ENCODE measurements around the gene ILDR1. TPM values are rescaled to one million over a fixed set of nuclear protein-coding genes. Genes with fewer than 3 reads are reported as not detected.

ILDR1 gene
- total and polyA plus RNA-seq, 2 of the 8 experiments (the other 6 are each of a cell fraction or from before 2014, with no cell fraction given), result 1.8 TPM

DNA sequence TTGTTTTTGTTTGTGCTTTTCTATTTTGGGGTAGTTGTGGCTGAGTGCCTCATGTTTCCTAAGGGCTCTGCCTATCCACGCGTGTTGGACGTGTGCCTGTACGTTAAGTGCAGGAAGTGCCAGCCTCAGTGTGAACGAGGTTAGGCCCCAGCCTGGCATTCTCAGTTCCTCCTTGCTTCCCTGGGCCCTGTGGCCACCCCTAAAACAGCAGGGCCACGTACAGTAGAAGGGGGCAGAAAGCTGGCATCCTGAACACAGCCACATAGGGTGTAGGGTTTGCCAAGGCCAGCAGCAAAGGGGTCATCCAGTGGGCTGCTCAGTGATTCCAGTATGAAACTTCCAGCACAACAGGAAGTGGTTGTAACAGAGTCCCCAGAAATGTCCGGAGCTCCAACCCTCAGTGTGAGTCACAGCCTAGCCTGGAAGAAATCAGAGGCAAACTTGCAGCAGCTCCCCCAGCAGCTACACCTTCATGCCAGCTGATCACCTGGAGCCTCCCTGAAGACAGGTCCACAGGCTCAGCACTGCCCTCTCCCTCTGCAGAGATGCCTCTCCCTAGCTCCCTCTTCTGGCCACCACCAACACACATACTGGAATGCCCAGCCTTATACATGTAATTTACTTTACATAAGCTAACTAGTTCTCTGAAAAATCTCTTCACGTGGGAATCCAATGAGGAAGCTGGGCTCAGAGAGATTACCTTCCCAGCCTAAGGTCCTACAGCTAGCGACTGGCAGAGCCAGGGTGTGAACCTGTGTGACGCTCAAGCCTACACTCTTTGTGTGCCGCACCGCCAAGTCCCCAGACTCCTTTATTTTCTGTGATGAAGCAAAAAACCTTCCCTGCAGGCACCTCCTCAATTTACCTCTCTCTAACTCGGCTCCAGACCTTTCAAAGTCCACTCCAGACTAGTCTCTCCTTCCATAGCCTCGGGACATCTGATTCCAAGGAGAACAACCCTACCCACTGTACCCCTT, 26.6 kb downstream of the ILDR1 start (continued):
- no peak for TF ChIP-seq PHF8 (conservative IDR thresholded peaks at IDR 0.05; ENCODE audit: low read depth, low read length)
- TF ChIP-seq TAF1 (IDR thresholded peaks at IDR 0.05; ENCODE audit: low read depth, low read length), result no peak
- TF ChIP-seq FOSL1 (IDR thresholded peaks at IDR 0.05; ENCODE audit: insufficient read depth, low read depth, low read length), result no peak
- no peak for TF ChIP-seq ASH2L (IDR thresholded peaks at IDR 0.05; ENCODE audit: low read length)
- TF ChIP-seq SIN3A (conservative IDR thresholded peaks at IDR 0.05 in 1 of 2, IDR thresholded peaks at IDR 0.05 in 1 of 2; ENCODE audit: low read depth in 1 of 2, low read length in 2 of 2), result peak in 1 of 2 experiments; percentile 54; a peak in 1 of 4 replicates
- TF ChIP-seq RFX5 (IDR thresholded peaks at IDR 0.05; ENCODE audit: borderline replicate concordance, low read depth, low read length), result no peak
- TF ChIP-seq SUZ12 (IDR thresholded peaks at IDR 0.05; ENCODE audit: low read length), result no peak
- no peak for TF ChIP-seq EGR1 (IDR thresholded peaks at IDR 0.05; ENCODE audit: borderline replicate concordance, low read depth, low read length)
- no peak for TF ChIP-seq NRF1 (IDR thresholded peaks at IDR 0.05; ENCODE audit: low read depth, low read length)
- peak; percentile 74 for TF ChIP-seq TEAD4 (IDR thresholded peaks at IDR 0.05; ENCODE audit: low read depth, low read length)
- TF ChIP-seq RBBP5 (IDR thresholded peaks at IDR 0.05; ENCODE audit: borderline replicate concordance, low read depth, low read length), result no peak
- TF ChIP-seq POLR2A (IDR thresholded peaks at IDR 0.05; ENCODE audit: control extremely low read depth in 1 of 2, low read depth in 2 of 2, low read length in 2 of 2), result no peak
- TF ChIP-seq, protein P1, sequence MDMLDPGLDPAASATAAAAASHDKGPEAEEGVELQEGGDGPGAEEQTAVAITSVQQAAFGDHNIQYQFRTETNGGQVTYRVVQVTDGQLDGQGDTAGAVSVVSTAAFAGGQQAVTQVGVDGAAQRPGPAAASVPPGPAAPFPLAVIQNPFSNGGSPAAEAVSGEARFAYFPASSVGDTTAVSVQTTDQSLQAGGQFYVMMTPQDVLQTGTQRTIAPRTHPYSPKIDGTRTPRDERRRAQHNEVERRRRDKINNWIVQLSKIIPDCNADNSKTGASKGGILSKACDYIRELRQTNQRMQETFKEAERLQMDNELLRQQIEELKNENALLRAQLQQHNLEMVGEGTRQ (IDR thresholded peaks at IDR 0.05; ENCODE audit: low read length), result peak; percentile 41; the same call in 1 of the 2 replicates
- no peak for TF ChIP-seq MAFK (IDR thresholded peaks at IDR 0.05; ENCODE audit: low read depth, low read length)
- TF ChIP-seq RXRA (IDR thresholded peaks at IDR 0.05; ENCODE audit: insufficient read depth, low read depth, low read length), result no peak
- peak; percentile 84 to 87 for TF ChIP-seq RAD21 (IDR thresholded peaks at IDR 0.05 in 1 of 2, conservative IDR thresholded peaks at IDR 0.05 in 1 of 2; ENCODE audit: low read depth in 2 of 2, low read length in 2 of 2)
- no peak for TF ChIP-seq GABPA (IDR thresholded peaks at IDR 0.05; ENCODE audit: borderline replicate concordance, insufficient read depth, low read length)

All from H1 (cell line).